NCI-H2196 treated with DMSO at 0.1 percent for 48 hours (cell line): ENCODE results near the gene TSPYL6.

Experiments used
- DNase-seq: peaks from one replicate; lab custom pipeline; 2025; ENCODE audit not compliant: unreplicated experiment; lab: John Stamatoyannopoulos, UW

The TSPYL6 gene

DNA sequence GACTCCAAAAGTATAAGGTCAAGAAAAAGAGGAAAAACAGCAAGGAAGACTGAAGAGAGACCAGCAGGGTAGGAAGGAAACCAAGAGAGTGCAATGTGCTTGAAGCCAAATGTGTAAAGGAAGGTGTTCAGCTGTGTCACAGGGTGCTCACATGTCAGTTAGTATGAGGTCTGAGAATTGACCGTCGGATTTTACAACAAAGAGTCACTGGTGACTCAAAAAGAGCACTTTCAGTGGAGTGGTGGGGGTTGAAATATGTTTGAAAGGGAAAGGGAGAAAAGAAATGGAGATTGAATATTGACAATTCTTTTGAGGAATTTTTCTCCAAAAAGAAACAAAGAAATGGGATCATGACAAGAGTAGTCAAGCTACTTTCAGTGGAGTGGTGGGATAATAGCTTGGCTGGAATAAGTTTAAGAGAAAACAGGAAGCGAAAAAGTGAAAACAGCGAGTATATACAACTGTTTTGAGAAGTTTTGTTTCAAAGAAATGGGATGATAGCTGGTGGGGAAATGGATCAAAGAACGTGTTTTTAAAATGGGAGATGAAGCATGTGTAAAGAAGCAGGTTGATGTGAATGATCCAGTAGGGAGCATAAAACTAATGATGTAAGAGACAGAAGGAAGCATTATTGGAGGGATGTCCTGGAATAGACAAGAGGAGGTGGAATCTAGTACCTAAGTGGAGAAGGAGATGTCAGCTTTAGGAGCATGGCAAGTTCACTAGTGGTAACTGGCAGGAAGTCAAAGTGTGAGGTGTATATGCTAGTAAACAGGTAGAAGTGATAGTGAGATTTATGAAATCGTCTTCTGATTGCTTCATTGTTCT, 3.6 kb upstream of the TSPYL6 start:
- no peak for DNase-seq

GRCh38 chr2:54258166-54258565, 2.1 kb upstream of the TSPYL6 start:
- DNase-seq: no peak

GRCh38 chr2:54255230-54256090, 569 bp downstream of the TSPYL6 start:
- DNase-seq: no peak

GRCh38 chr2:54254180-54254579, 1.8 kb downstream of the TSPYL6 start:
- DNase-seq: no peak

- no peak for DNase-seq
Measured at GRCh38 chr2:54249629-54250028, 6.4 kb downstream of the TSPYL6 start.

DNA sequence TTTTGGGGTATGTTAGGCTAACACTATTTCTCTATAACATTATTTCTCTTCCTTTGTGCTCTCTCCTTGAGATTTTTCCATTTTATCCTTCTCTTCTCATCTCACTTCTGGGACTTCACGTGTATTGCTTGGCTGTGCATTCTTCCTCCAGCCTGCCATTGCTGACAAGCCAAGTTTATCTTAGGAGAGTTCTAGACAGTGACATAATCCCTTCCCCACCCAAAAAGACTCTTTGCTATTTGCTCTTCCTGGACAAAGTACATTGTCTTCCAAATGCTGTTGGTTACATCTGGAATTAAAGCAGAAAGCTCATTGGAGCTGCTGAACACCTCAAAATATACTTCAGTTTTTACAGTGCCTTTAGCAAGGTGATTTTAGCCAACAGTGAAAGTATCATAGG, 8.9 kb downstream of the TSPYL6 start:
- DNase-seq: no peak

DNA sequence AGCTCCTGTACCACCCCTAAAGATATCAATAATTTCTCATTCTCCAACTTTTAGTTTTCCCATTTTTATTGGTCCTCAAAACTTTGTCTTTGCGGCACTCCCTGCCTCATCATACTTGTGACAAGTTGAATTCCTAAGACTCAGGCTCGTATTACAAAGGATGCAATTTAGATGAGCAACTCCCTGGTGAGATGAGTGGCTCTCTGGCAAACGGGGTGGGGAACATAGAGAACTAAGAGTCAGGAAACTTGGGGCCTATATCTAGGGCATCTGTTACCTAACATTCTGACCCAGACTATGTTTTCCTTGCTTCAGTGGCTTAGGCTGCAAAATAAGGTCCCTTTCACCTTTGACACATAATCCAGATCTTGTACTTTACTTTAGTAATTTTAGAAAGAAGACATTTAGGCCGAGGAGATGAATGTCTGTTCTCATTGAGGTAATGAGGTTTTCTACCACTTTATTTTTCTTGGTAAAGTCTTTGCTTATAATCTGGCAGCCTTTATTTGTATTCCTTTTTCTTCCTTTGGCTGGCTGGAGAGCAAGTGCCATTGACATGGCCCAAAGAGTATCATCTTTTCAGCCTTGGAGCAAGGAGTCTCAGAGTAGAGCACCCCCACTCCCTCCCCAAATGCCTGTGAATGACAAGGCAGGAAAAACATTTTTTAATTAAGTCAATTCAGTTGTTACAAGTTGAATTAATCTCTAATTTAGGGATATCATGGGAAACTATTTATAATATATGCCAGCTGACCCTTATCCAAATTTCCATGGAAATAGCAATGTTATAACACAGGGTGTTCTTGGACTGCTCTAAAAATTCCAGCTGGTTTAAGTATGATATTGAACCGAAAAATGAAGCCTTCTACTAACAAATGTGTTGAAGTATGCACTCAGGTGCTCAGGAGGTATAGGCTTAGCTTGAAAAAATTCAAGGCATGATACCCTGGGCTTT, 15.2 kb downstream of the TSPYL6 start:
- no peak for DNase-seq

GRCh38 chr2:54239427-54239826, 16.6 kb downstream of the TSPYL6 start:
- DNase-seq: no peak

GRCh38 chr2:54237428-54237827, 18.6 kb downstream of the TSPYL6 start:
- no peak for DNase-seq

GRCh38 chr2:54233832-54234649, 22.0 kb downstream of the TSPYL6 start:
- DNase-seq: no peak

DNA sequence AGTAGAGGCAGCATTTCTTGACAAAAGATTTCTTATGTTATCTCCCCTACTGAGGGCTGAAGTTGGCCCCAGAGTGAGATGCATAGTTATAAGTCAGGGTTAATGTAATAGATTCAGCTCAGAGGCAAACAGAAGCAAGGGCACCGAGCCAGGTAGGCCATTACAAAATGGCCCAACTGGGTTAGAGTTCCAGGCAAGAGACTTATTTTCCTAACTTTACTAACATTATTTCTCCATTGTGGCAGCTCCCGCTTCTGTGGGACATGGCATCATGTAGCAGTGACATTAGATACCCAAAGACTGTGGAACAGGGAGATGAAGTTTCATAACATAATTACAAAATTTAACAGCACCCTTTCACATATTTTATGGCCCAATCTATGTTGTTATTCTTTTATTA, 27.1 kb downstream of the TSPYL6 start:
- DNase-seq: no peak

- no peak for DNase-seq
Measured at GRCh38 chr2:54227798-54228197, 28.2 kb downstream of the TSPYL6 start.

DNA sequence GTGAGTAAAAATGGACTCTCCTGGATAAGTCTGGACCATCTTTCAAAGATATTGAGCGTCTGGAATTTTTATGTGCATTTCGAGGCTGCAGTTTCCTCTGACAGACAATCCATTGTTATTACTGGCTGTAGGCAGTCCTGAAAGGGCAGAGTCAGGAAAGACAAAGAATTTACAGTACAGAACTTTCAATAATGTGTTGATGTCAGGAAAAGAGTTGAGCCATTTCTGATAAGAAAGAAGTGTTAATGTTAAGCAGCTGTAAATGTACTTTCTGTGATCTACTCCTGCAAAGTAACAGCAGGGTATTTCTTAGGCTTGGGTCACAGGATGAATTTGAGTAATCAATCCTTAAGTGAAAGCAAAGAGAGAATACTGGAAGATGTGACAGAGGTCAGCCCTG, 29.8 kb downstream of the TSPYL6 start:
- no peak for DNase-seq

GRCh38 chr2:54224997-54225396, 31.0 kb downstream of the TSPYL6 start:
- DNase-seq: no peak

- DNase-seq: no peak
Measured at GRCh38 chr2:54213082-54213481, 42.9 kb downstream of the TSPYL6 start.

DNA sequence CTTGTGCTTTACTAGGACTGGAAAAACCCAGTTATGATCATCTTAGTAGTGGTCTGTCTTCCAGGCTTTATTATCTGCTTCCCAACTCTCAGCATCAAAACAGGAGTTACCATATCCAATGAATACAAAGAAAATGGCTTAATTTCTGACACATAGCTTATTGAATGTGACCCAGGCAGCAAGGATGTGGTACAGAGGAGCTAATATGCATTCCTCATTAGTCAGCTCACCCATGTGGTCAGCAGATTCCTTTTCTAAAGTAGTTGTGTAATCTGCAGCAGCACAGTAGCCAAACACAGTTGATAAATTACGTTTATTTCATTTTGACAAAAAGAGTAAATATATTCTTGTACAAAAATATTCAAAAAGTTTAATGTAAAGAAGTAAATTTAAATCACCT, 43.6 kb downstream of the TSPYL6 start:
- no peak for DNase-seq

GRCh38 chr2:54209379-54209778, 46.6 kb downstream of the TSPYL6 start:
- DNase-seq: no peak

DNA sequence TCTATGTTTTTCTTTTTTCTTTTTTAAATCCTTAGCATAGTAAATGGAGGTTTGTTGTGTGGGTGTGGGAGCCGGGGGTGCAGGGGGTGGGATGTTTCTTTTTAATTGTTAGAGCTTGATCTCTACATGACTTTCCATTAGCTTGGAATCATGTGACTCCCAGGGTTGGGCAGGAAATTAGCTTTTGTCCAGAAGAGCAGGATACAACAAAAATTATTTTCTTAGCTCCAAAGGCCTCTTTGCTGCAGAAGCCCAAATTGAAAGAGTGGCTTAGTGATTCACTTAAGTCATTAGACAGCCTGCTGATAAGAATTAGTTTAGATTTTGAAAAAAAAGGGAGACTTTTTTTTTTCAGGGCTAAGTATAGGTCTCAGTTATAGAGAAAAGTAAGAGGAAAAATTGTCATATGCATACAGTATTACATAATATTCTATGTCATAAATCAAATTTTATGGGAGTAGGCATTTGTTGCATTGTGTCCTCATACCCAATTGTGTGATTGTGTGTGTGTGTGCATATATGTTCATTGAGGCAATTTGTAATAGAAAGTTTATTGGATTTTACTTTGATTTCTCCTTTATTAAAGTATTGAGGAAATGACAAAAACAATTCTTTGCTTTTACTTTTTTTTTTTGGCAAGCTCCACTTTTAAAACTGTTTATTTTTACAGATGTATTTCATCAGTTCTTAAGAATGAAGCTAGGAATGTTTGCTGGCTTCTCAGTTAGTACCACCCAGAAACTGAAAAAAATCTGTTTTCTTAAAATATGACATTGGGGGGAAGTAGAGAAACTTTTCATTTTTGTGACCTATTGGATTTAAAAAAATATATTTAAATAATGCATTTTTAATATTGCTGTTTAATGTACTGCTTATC, 47.4 kb downstream of the TSPYL6 start:
- no peak for DNase-seq

DNA sequence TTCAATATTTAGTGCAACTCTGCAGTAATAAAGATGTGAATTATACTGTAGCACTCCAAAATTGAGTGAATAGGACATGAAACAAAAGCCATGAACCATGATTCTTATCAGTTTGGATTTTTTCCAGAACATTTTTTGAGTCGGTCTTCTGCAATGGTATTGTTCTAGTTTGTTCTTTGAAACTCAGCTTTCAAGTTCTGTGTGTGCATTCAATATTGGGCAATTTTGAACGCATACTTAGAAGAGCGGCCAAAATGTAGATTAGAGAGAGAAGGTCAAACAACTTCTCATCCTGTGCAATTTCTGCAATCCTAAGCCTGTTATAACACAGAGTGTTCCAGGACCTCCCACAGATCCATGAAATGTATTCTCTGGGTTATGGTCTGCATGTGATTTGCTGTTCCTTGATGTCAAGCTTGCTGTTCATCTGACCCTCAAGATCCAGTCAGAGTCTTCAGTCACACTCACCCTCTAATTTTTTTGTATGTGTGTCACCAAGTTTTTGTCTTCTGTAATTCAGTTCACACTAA, 48.3 kb downstream of the TSPYL6 start:
- DNase-seq: no peak
